Measurements from ENCODE around the gene USP34. TPM values are rescaled to one million over a fixed set of nuclear protein-coding genes. Genes with fewer than 3 reads are reported as not detected.

The USP34 gene
- total and polyA plus RNA-seq, 2 of the 8 experiments (the other 6 are each of a cell fraction or from before 2014, with no cell fraction given), result 56.7 to 91.7 TPM

GRCh38 chr2:61241266-61241665 lies 229.6 kb downstream of the USP34 start:
- no peak overlapping the region for H2AFZ ChIP-seq (ENCODE audit: low read length)
- H3K27me3 ChIP-seq (replicated peaks in 1 of 4; ENCODE audit: control insufficient read depth in 3 of 4, extremely low read depth in 1 of 4, insufficient read depth in 3 of 4, low read length in 3 of 4), result no peaks in the 10 kb centered on the region
- H3K23ac ChIP-seq (ENCODE audit: insufficient read length), result no peak overlapping the region
- no peaks in the 10 kb centered on the region for H4K20me1 ChIP-seq (replicated peaks in 1 of 2; ENCODE audit: control insufficient read depth in 1 of 2, insufficient read depth in 2 of 2, low read length in 2 of 2)
- H3K4me2 ChIP-seq (ENCODE audit: insufficient read depth in 1 of 2, low read depth in 2 of 2, low read length in 2 of 2), result no peak overlapping the region
- no peak for TF ChIP-seq POLR2A (IDR thresholded peaks at IDR 0.05; ENCODE audit: control extremely low read depth in 1 of 2, low read depth in 2 of 2, low read length in 2 of 2)
- TF ChIP-seq TBP (IDR thresholded peaks at IDR 0.05; ENCODE audit: low read depth, low read length), result no peak
- no peak for TF ChIP-seq SP2 (IDR thresholded peaks at IDR 0.05; ENCODE audit: low read length)
- TF ChIP-seq NANOG (IDR thresholded peaks at IDR 0.05; ENCODE audit: insufficient read depth, low read depth, low read length, poor library complexity, severe bottlenecking), result no peak
- TF ChIP-seq MAFK (IDR thresholded peaks at IDR 0.05; ENCODE audit: low read depth, low read length), result no peak
- TF ChIP-seq ZNF274 (IDR thresholded peaks at IDR 0.05; ENCODE audit: borderline replicate concordance, extremely low read depth, low read length), result no peak
- no peak for TF ChIP-seq SIX5 (IDR thresholded peaks at IDR 0.05; ENCODE audit: low read depth, low read length)
- TF ChIP-seq KDM1A (IDR thresholded peaks at IDR 0.05; ENCODE audit: borderline replicate concordance, low read length), result no peak
- no peak for TF ChIP-seq SP1 (IDR thresholded peaks at IDR 0.05; ENCODE audit: low read depth, low read length)
- TF ChIP-seq CTBP2 (IDR thresholded peaks at IDR 0.05; ENCODE audit: borderline replicate concordance, insufficient read depth, insufficient read length, low read length), result no peak
- H3K27ac ChIP-seq (ENCODE audit: low read depth, low read length), result no peak overlapping the region
- H3K79me1 ChIP-seq (ENCODE audit: low read depth, low read length), result no peaks in the 10 kb centered on the region
- no peak overlapping the region for H2BK120ac ChIP-seq (replicated peaks; ENCODE audit: low read depth, low read length)
- FAIRE-seq, result no peak
- no peak overlapping the region for H4K5ac ChIP-seq (ENCODE audit: insufficient read length, low read depth, low read length)
- H2BK5ac ChIP-seq (ENCODE audit: low read depth, low read length), result no peak overlapping the region
- no peak overlapping the region for H2AK5ac ChIP-seq (ENCODE audit: low read depth, low read length)
- no peak overlapping the region for H3K4ac ChIP-seq (replicated peaks; ENCODE audit: insufficient read length, low read depth, low read length)
- no peak for DNase-seq (ENCODE audit: low read depth in 1 of 2, low spot score in 2 of 2)
- CTCF ChIA-PET (ENCODE audit: partially characterized antibody), result no interaction called here
- H3K36me3 ChIP-seq (ENCODE audit: control insufficient read depth in 2 of 4, insufficient read depth in 4 of 4, low read length in 3 of 4), result peaks cover 0 to 34% (median 14%) of the 10 kb centered on the region in 4 experiments; a peak in 3 of 8 replicates
- no peak overlapping the region for H3K4me3 ChIP-seq (ENCODE audit: extremely low read depth in 1 of 4, insufficient read depth in 2 of 4, low read depth in 3 of 4, low read length in 4 of 4)
- H2BK15ac ChIP-seq (ENCODE audit: low read length), result no peak overlapping the region
- no peaks in the 10 kb centered on the region; the same call in 1 of the 2 replicates for H3K23me2 ChIP-seq (ENCODE audit: low read depth, low read length)
- no peak overlapping the region for H3K9ac ChIP-seq (replicated peaks in 1 of 4; ENCODE audit: extremely low read depth in 1 of 4, low read depth in 3 of 4, low read length in 3 of 4)
- no peak overlapping the region for H4K91ac ChIP-seq (replicated peaks; ENCODE audit: insufficient read length, low read length)
- H3K9me3 ChIP-seq (ENCODE audit: insufficient read depth in 2 of 2, low read depth in 1 of 2, low read length in 1 of 2), result no peaks in the 10 kb centered on the region
- POLR2A ChIA-PET (ENCODE audit: partially characterized antibody), result no interaction called here
- no peak overlapping the region for H4K8ac ChIP-seq (ENCODE audit: extremely low read depth, insufficient read depth, low read length)
- no peak overlapping the region for H2BK20ac ChIP-seq (ENCODE audit: low read length)
- H3K56ac ChIP-seq (replicated peaks; ENCODE audit: insufficient read length, low read depth, low read length), result no peak overlapping the region
- no peaks in the 10 kb centered on the region for H3K79me2 ChIP-seq (ENCODE audit: control insufficient read depth in 1 of 2, insufficient read depth in 2 of 2, low read length in 2 of 2)
- no peak overlapping the region for H3K14ac ChIP-seq (ENCODE audit: insufficient read length)
- 91% methylated on average over 6 of the region's 6 CpGs; no CpG with 5 or more reads in 1 of the 2 experiments for WGBS, 2 experiments (ENCODE audit: extremely low coverage in 1 of 2, insufficient coverage in 1 of 2, insufficient read length in 1 of 2, insufficient replicate concordance in 2 of 2, low coverage in 1 of 2, low lambda C conversion rate in 2 of 2, missing lambda C conversion rate in 1 of 2)
- no peak overlapping the region for H3K18ac ChIP-seq (ENCODE audit: extremely low read depth, low read length)
- H2BK12ac ChIP-seq (ENCODE audit: low read depth, low read length), result no peak overlapping the region
- H3K4me1 ChIP-seq (replicated peaks in 1 of 4; ENCODE audit: control insufficient read depth in 3 of 4, insufficient read depth in 4 of 4, low read length in 3 of 4), result peaks cover 0 to 4% (median 0%) of the 10 kb centered on the region in 4 experiments; a peak in 2 of 7 replicates

Data from H1 (cell line).